ENCODE measurements around the gene ANKS1A. TPM values are rescaled to one million over a fixed set of nuclear protein-coding genes. Genes with fewer than 3 reads are reported as not detected.

The ANKS1A gene
- total RNA-seq, 1 experiment from 2014 or later: 14.4 TPM

GRCh38 chr6:35042031-35042815 is 153.2 kb downstream of the ANKS1A start:
- in situ Hi-C loops (cut with HindIII; ENCODE audit: low pct_unique_long_range_greater_than_20kb, low sequenced_read_pairs) (no loop called here), intact Hi-C loops (cut with micrococcal nuclease; ENCODE audit: unreplicated experiment) (no loop called here)
- CTCF ChIA-PET: no interaction called here
- no peak overlapping the region for H3K4me3 ChIP-seq (ENCODE audit: low read depth in 2 of 2, low read length in 2 of 2)
- DNase-seq (ENCODE audit: low read depth, low spot score) (no peak), ATAC-seq (no peak)
- TF ChIP-seq, protein P1, sequence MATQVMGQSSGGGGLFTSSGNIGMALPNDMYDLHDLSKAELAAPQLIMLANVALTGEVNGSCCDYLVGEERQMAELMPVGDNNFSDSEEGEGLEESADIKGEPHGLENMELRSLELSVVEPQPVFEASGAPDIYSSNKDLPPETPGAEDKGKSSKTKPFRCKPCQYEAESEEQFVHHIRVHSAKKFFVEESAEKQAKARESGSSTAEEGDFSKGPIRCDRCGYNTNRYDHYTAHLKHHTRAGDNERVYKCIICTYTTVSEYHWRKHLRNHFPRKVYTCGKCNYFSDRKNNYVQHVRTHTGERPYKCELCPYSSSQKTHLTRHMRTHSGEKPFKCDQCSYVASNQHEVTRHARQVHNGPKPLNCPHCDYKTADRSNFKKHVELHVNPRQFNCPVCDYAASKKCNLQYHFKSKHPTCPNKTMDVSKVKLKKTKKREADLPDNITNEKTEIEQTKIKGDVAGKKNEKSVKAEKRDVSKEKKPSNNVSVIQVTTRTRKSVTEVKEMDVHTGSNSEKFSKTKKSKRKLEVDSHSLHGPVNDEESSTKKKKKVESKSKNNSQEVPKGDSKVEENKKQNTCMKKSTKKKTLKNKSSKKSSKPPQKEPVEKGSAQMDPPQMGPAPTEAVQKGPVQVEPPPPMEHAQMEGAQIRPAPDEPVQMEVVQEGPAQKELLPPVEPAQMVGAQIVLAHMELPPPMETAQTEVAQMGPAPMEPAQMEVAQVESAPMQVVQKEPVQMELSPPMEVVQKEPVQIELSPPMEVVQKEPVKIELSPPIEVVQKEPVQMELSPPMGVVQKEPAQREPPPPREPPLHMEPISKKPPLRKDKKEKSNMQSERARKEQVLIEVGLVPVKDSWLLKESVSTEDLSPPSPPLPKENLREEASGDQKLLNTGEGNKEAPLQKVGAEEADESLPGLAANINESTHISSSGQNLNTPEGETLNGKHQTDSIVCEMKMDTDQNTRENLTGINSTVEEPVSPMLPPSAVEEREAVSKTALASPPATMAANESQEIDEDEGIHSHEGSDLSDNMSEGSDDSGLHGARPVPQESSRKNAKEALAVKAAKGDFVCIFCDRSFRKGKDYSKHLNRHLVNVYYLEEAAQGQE (IDR thresholded peaks at IDR 0.05; ENCODE audit: insufficient read depth in 1 of 2, low read depth in 2 of 2, low read length in 1 of 2): no peak
- TF ChIP-seq TCF7L2 (IDR thresholded peaks at IDR 0.05; ENCODE audit: low read depth, low read length): no peak
- no peak for TF ChIP-seq POLR2AphosphoS5 (IDR thresholded peaks at IDR 0.05; ENCODE audit: low read depth, low read length)
- TF ChIP-seq CTCF (IDR thresholded peaks at IDR 0.05): no peak
- TF ChIP-seq SIN3A (IDR thresholded peaks at IDR 0.05; ENCODE audit: borderline replicate concordance, insufficient read depth, low read depth, low read length): no peak
- H3K36me3 ChIP-seq (ENCODE audit: control insufficient read depth, insufficient read depth, low read length): no peaks in the 10 kb centered on the region; the same call in 1 of the 2 replicates
- BruUV-seq (replicated peaks): no TSS peak
- H3K9me3 ChIP-seq (ENCODE audit: control insufficient read depth, insufficient read depth, low read depth, low read length): no peaks in the 10 kb centered on the region
- H3K27ac ChIP-seq (ENCODE audit: low read length): no peak overlapping the region
- H3K27me3 ChIP-seq (ENCODE audit: control insufficient read depth, insufficient read depth, low read length): no peaks in the 10 kb centered on the region
- POLR2A ChIA-PET: no interaction called here
- H3K4me1 ChIP-seq (ENCODE audit: control insufficient read depth, insufficient read depth, low read length): peaks cover 8% of the 10 kb centered on the region

- no TSS peak for BruUV-seq (replicated peaks)
- intact Hi-C loops (cut with micrococcal nuclease; ENCODE audit: unreplicated experiment) (no loop called here), in situ Hi-C loops (cut with HindIII; ENCODE audit: low pct_unique_long_range_greater_than_20kb, low sequenced_read_pairs) (no loop called here)
- DNase-seq (ENCODE audit: low read depth, low spot score) (no peak), ATAC-seq (no peak)
- POLR2A ChIA-PET: no interaction called here
- H3K36me3 ChIP-seq (ENCODE audit: control insufficient read depth, insufficient read depth, low read length): no peaks in the 10 kb centered on the region; the same call in 1 of the 2 replicates
- CTCF ChIA-PET: no interaction called here
- no peaks in the 10 kb centered on the region for H3K9me3 ChIP-seq (ENCODE audit: control insufficient read depth, insufficient read depth, low read depth, low read length)
- TF ChIP-seq CTCF (IDR thresholded peaks at IDR 0.05) (no peak), TCF7L2 (IDR thresholded peaks at IDR 0.05; ENCODE audit: low read depth, low read length) (no peak), SIN3A (IDR thresholded peaks at IDR 0.05; ENCODE audit: borderline replicate concordance, insufficient read depth, low read depth, low read length) (no peak), POLR2AphosphoS5 (IDR thresholded peaks at IDR 0.05; ENCODE audit: low read depth, low read length) (no peak)
- TF ChIP-seq, protein P1 (IDR thresholded peaks at IDR 0.05; ENCODE audit: insufficient read depth in 1 of 2, low read depth in 2 of 2, low read length in 1 of 2): no peak
- no peak overlapping the region for H3K27ac ChIP-seq (ENCODE audit: low read length)
- no peaks in the 10 kb centered on the region for H3K27me3 ChIP-seq (ENCODE audit: control insufficient read depth, insufficient read depth, low read length)
- no peak overlapping the region for H3K4me3 ChIP-seq (ENCODE audit: low read depth in 2 of 2, low read length in 2 of 2)
- H3K4me1 ChIP-seq (ENCODE audit: control insufficient read depth, insufficient read depth, low read length): peaks cover 8% of the 10 kb centered on the region
Measured at GRCh38 chr6:35043381-35044130, 154.5 kb downstream of the ANKS1A start.
